Measurements from ENCODE around the gene AHCYL2.

AHCYL2 gene

GRCh38 chr7:129438281-129438838 is 213.5 kb downstream of the AHCYL2 start:
- TF ChIP-seq GATA3 (IDR thresholded peaks at IDR 0.05; ENCODE audit: low read depth, low read length), result no peak
- no peak for TF ChIP-seq GATA2 (IDR thresholded peaks at IDR 0.05; ENCODE audit: low read depth, low read length)

- no peak for TF ChIP-seq GATA2 (IDR thresholded peaks at IDR 0.05; ENCODE audit: low read depth, low read length)
- TF ChIP-seq GATA3 (IDR thresholded peaks at IDR 0.05; ENCODE audit: low read depth, low read length), result no peak
These were observed 214.2 kb downstream of the AHCYL2 start for GRCh38 chr7:129438839-129439651.

- TF ChIP-seq GATA3 (IDR thresholded peaks at IDR 0.05; ENCODE audit: low read depth, low read length) (no peak), GATA2 (IDR thresholded peaks at IDR 0.05; ENCODE audit: low read depth, low read length) (no peak)
These were observed 215.3 kb downstream of the AHCYL2 start for GRCh38 chr7:129439963-129440625.

GRCh38 chr7:129443612-129444011 is 218.8 kb downstream of the AHCYL2 start:
- TF ChIP-seq GATA3 (IDR thresholded peaks at IDR 0.05; ENCODE audit: low read depth, low read length), result no peak
- no peak for TF ChIP-seq GATA2 (IDR thresholded peaks at IDR 0.05; ENCODE audit: low read depth, low read length)

GRCh38 chr7:129450295-129450694 is 225.5 kb downstream of the AHCYL2 start:
- no peak for TF ChIP-seq GATA2 (IDR thresholded peaks at IDR 0.05; ENCODE audit: low read depth, low read length)
- no peak for TF ChIP-seq GATA3 (IDR thresholded peaks at IDR 0.05; ENCODE audit: low read depth, low read length)

GRCh38 chr7:129452589-129453231 is 227.9 kb downstream of the AHCYL2 start:
- no peak for TF ChIP-seq GATA2 (IDR thresholded peaks at IDR 0.05; ENCODE audit: low read depth, low read length)
- no peak for TF ChIP-seq GATA3 (IDR thresholded peaks at IDR 0.05; ENCODE audit: low read depth, low read length)

- TF ChIP-seq GATA2 (IDR thresholded peaks at IDR 0.05; ENCODE audit: low read depth, low read length) (no peak), GATA3 (IDR thresholded peaks at IDR 0.05; ENCODE audit: low read depth, low read length) (no peak)
These were observed 228.8 kb downstream of the AHCYL2 start for GRCh38 chr7:129453510-129454248.

- TF ChIP-seq GATA3 (IDR thresholded peaks at IDR 0.05; ENCODE audit: low read depth, low read length) (no peak), GATA2 (IDR thresholded peaks at IDR 0.05; ENCODE audit: low read depth, low read length) (no peak)
These were observed 229.4 kb downstream of the AHCYL2 start for GRCh38 chr7:129454249-129454551.

- TF ChIP-seq GATA3 (IDR thresholded peaks at IDR 0.05; ENCODE audit: low read depth, low read length) (no peak), GATA2 (IDR thresholded peaks at IDR 0.05; ENCODE audit: low read depth, low read length) (no peak)
These were observed 231.6 kb downstream of the AHCYL2 start for GRCh38 chr7:129456421-129456820.

- TF ChIP-seq GATA2 (IDR thresholded peaks at IDR 0.05; ENCODE audit: low read depth, low read length) (no peak), GATA3 (IDR thresholded peaks at IDR 0.05; ENCODE audit: low read depth, low read length) (no peak)
These were observed 232.3 kb downstream of the AHCYL2 start for GRCh38 chr7:129457101-129457500.

- TF ChIP-seq GATA3 (IDR thresholded peaks at IDR 0.05; ENCODE audit: low read depth, low read length) (no peak), GATA2 (IDR thresholded peaks at IDR 0.05; ENCODE audit: low read depth, low read length) (no peak)
These were observed 233.3 kb downstream of the AHCYL2 start for GRCh38 chr7:129458171-129458570.

GRCh38 chr7:129461809-129462208 is 237.0 kb downstream of the AHCYL2 start:
- no peak for TF ChIP-seq GATA3 (IDR thresholded peaks at IDR 0.05; ENCODE audit: low read depth, low read length)
- TF ChIP-seq GATA2 (IDR thresholded peaks at IDR 0.05; ENCODE audit: low read depth, low read length), result no peak

GRCh38 chr7:129462420-129462819 is 237.6 kb downstream of the AHCYL2 start:
- no peak for TF ChIP-seq GATA2 (IDR thresholded peaks at IDR 0.05; ENCODE audit: low read depth, low read length)

- TF ChIP-seq GATA3 (IDR thresholded peaks at IDR 0.05; ENCODE audit: low read depth, low read length) (no peak), GATA2 (IDR thresholded peaks at IDR 0.05; ENCODE audit: low read depth, low read length) (no peak)
These were observed 239.4 kb downstream of the AHCYL2 start for GRCh38 chr7:129464194-129464593.
